Panc1 (cell line): Measurements from ENCODE around the gene UACA. TPM values are rescaled to one million over a fixed set of nuclear protein-coding genes. Genes with fewer than 3 reads are reported as not detected.

Source experiments
- ATAC-seq: fragments of 200-7000 bp; cut with Tn5 transposase; 2 replicates; pipeline ENCODE4 v1.9.1; 2020; ENCODE audit warnings: mild to moderate bottlenecking, moderate library complexity
- Bru-seq: library from RNA; stranded (reverse); fragments of 400-500 nt; gene quantifications from one replicate; lab custom pipeline; 2021; lab: Mats Ljungman, UMichigan
- BruChase-seq, 2 experiments: library from RNA; stranded (reverse); fragments of 400-500 nt; gene quantifications; one replicate each; lab custom pipeline; 2021; lab: Mats Ljungman, UMichigan
- BruUV-seq: library from RNA; stranded (reverse); fragments of 400-500 nt; replicated peaks from 2 replicates; lab custom pipeline; 2021; lab: Mats Ljungman, UMichigan
- CTCF ChIA-PET: fragments of 300-600 bp; sonication (Branson Sonifier 250); formaldehyde crosslinking; loops from one replicate; lab custom pipeline; 2022; ENCODE audit warnings: antibody characterized with exemption; lab: Charles Lee
- POLR2A ChIA-PET: fragments of 300-600 bp; sonication (Branson Sonifier 250); formaldehyde crosslinking; loops from one replicate; lab custom pipeline; 2022; ENCODE audit warnings: antibody characterized with exemption; lab: Charles Lee
- DNase-seq: peaks from one replicate; pipeline ENCODE4 v3.0.0-alpha.2; 2010; ENCODE audit warnings: low read depth, low spot score
- H3K27ac ChIP-seq: 2 replicates; pipeline ENCODE4 v1.5.1; 2011; ENCODE audit warnings: mild to moderate bottlenecking, low read length, inconsistent platforms
- H3K27me3 ChIP-seq: fragments of 200-500 bp; sonication (Bioruptor generic); 2 replicates; pipeline ENCODE4 v1.6.0; 2014; ENCODE audit warnings: low read length, inconsistent platforms; ENCODE audit not compliant: control insufficient read depth, insufficient read depth
- H3K36me3 ChIP-seq: fragments of 200-500 bp; sonication (Bioruptor generic); 2 replicates; pipeline ENCODE4 v1.5.1; 2014; ENCODE audit warnings: inconsistent platforms, mild to moderate bottlenecking, low read length, moderate library complexity; ENCODE audit not compliant: control insufficient read depth, insufficient read depth
- H3K4me1 ChIP-seq: 2 replicates; pipeline ENCODE4 v1.5.1; 2011; ENCODE audit warnings: inconsistent platforms, mild to moderate bottlenecking, low read length, moderate library complexity; ENCODE audit not compliant: control insufficient read depth, insufficient read depth
- H3K4me3 ChIP-seq, 2 experiments: 2 replicates each; pipeline ENCODE4 v1.5.1; 2011 to 2012; ENCODE audit warnings: low read depth in 2 of 2, low read length in 2 of 2, mild to moderate bottlenecking in 2 of 2, inconsistent platforms in 1 of 2, moderate library complexity in 1 of 2
- H3K9me3 ChIP-seq: fragments of 200-500 bp; sonication (Bioruptor generic); 2 replicates; pipeline ENCODE4 v1.5.1; 2014; ENCODE audit warnings: low read depth, mild to moderate bottlenecking, inconsistent platforms, low read length, moderate library complexity; ENCODE audit not compliant: control insufficient read depth, insufficient read depth
- CTCF ChIP-seq: fragments of 450-650 bp; IDR thresholded peaks from 2 replicates; pipeline ENCODE4 v1.5.1; 2017; ENCODE audit warnings: mild to moderate bottlenecking
- POLR2AphosphoS5 ChIP-seq: IDR thresholded peaks from 2 replicates; pipeline ENCODE4 v1.6.1; 2012; ENCODE audit warnings: mild to moderate bottlenecking, low read depth, low read length, moderate library complexity
- REST ChIP-seq, 2 experiments: IDR thresholded peaks; 2 replicates each; pipeline ENCODE4 v1.6.1; 2011 to 2012; ENCODE audit warnings: low read depth in 2 of 2, control low read depth in 1 of 2, low read length in 1 of 2, mild to moderate bottlenecking in 1 of 2, moderate library complexity in 1 of 2; ENCODE audit not compliant: insufficient read depth in 1 of 2
- SIN3A ChIP-seq: IDR thresholded peaks from 2 replicates; pipeline ENCODE4 v1.6.1; 2012; ENCODE audit warnings: low read depth, mild to moderate bottlenecking, low read length, moderate library complexity, borderline replicate concordance; ENCODE audit not compliant: insufficient read depth
- TCF7L2 ChIP-seq: IDR thresholded peaks from 2 replicates; pipeline ENCODE4 v1.6.1; 2011; ENCODE audit warnings: mild to moderate bottlenecking, low read depth, low read length, inconsistent platforms
- in situ Hi-C: cut with HindIII; loops from 2 replicates; pipeline ENCODE4 v1.10.0; 2016; ENCODE audit warnings: low sequenced_read_pairs, low pct_unique_long_range_greater_than_20kb
- intact Hi-C: fragments of 100-400 bp; cut with micrococcal nuclease; formaldehyde crosslinking; loops from one replicate; pipeline ENCODE4 v1.10.0; 2022; ENCODE audit not compliant: unreplicated experiment
- long read RNA-seq: library from polyadenylated mRNA; unstranded; transcript quantifications from one replicate; pipeline ENCODE4 v2.0.0, GENCODE V29; 2021; ENCODE audit not compliant: unreplicated experiment
- polyA plus RNA-seq: library from polyadenylated mRNA; unstranded; fragments of >200 nt; gene quantifications from one replicate; pipeline ENCODE4 v1.2.1, GENCODE V29; 2012; ENCODE audit warnings: missing spikeins; ENCODE audit not compliant: insufficient read length
- total RNA-seq: library from RNA; stranded (reverse); gene quantifications from one replicate; pipeline ENCODE4 v1.2.1, GENCODE V29; 2021; ENCODE audit not compliant: unreplicated experiment

UACA gene
- 303 TPM for total RNA-seq
- polyA plus RNA-seq, result 124 TPM
- percentile 99 among the genes with signal in this experiment for Bru-seq, nascent RNA
- BruChase-seq, experiment 1, labeled RNA remaining after a 2-hour chase, result percentile 99 among the genes with signal in this experiment
- percentile 98 among the genes with signal in this experiment for BruChase-seq, experiment 2, labeled RNA remaining after a 6-hour chase
- long read RNA-seq, full-length matches to known transcripts, result 57 of 525 reads
- long read RNA-seq, partial matches to known transcripts, result 351 of 525 reads
- long read RNA-seq, other reads (novel, unspliced or antisense), result 117 of 525 reads

DNA sequence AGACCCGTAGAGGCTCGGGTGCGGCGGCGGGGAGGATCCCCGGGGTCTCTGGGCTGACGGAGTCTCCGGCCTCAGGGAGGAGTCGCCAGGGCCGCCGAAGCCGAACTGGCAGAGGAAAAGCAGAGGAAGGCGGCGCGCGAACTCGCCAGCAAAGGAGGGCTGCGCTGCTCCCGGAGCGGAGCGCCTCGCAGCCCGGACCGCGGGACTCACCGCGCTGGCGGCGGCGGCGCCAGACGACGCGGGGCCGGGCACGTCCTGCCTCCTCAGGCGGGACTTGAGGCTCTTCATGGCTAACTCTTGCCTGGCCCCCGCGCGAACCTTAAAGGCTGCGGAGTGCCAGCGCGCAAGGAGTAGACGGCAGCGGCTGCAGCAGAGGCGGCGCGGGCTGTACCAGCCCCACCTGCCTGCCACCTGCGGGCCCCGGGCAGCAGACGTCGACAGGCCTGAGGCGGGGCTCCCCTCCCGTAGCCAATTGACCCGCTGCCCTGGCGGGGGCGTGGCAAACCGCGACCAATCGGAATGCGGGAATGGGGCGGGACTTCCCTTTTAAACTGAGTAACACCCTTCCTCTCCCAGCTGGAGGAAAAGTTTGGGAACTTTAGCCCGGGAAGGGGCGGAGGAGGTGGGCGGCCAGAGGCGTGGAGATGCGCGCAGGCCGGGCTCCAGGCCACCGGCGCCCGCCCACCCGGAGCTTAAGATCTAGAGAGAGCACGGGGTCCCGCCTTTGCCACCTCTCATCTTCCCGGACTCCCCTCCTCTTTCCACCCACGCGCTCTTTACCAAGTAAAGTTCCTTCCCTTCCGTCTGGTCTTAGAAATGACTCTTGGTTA is at the start of gene UACA:
UACA (minus strand) TSS at position 439 of the 830 bp plus-strand sequence; CDS start at position 288, 151 bp downstream.
- Histone ChIP-seq H3K9me3 (no peaks in the 10 kb centered on the region), H3K27ac (peak within 1 kb of the TSS; percentile 100), H3K36me3 (peaks cover 9% of the 10 kb centered on the region), H3K27me3 (no peaks in the 10 kb centered on the region), H3K4me1 (peaks cover 42% of the 10 kb centered on the region), H3K4me3 (peak within 1 kb of the TSS; percentile 93)
- in situ Hi-C loops (no loop called here), intact Hi-C loops (loop anchor here (5.0 kb wide), 1 partner anchor 49 kb away; no protein-coding TSS in a partner anchor)
- CTCF ChIA-PET, result interaction anchor here (0.6 to 0.9 kb wide), 2 partner anchors 49 to 1036 kb away, joined by 3 to 13 read pairs; no protein-coding TSS in a partner anchor
- TF ChIP-seq CTCF (no peak), TCF7L2 (no peak; the same call in 1 of the 2 replicates), SIN3A (peak; percentile 84; the same call in 1 of the 2 replicates), REST (IDR thresholded peaks at IDR 0.05; ENCODE audit: insufficient read depth in 1 of 2, low read depth in 2 of 2, low read length in 1 of 2) (peak in 1 of 2 experiments; percentile 61; a peak in 1 of 4 replicates), POLR2AphosphoS5 (peak; percentile 89)
- ATAC-seq, result peak; percentile 95
- DNase-seq, result peak; percentile 95
- POLR2A ChIA-PET, result interaction anchor here (0.7 to 1.2 kb wide), 3 partner anchors 20 to 49 kb away, joined by 3 to 16 read pairs (median 3); no protein-coding TSS in a partner anchor
- BruUV-seq, result no TSS peak

- Histone ChIP-seq H3K27ac (peak overlapping the region; percentile 74), H3K9me3 (no peaks in the 10 kb centered on the region), H3K4me3 (peak overlapping the region in 1 of 2 experiments; percentile 66; a peak in 2 of 4 replicates), H3K36me3 (no peaks in the 10 kb centered on the region), H3K27me3 (no peaks in the 10 kb centered on the region), H3K4me1 (peaks cover 27% of the 10 kb centered on the region)
- peak; percentile 50 for ATAC-seq
- CTCF ChIA-PET, result interaction anchor here (1.6 kb wide), 2 partner anchors 47 to 90 kb away, joined by 4 to 21 read pairs; no protein-coding TSS in a partner anchor
- POLR2A ChIA-PET, result interaction anchor here (1.3 kb wide), 1 partner anchor 17 kb away, joined by 3 read pairs; no protein-coding TSS in a partner anchor
- intact Hi-C loops (loop anchor here (5.0 kb wide), 2 partner anchors 51 to 136 kb away; partner anchors contain the start of gene UACA), in situ Hi-C loops (no loop called here)
- no TSS peak for BruUV-seq
- no peak for DNase-seq
- no peak for TF ChIP-seq POLR2AphosphoS5
- no peak; the same call in 1 of the 2 replicates for TF ChIP-seq TCF7L2
- TF ChIP-seq SIN3A, result no peak
- no peak for TF ChIP-seq CTCF
- no peak for TF ChIP-seq REST (IDR thresholded peaks at IDR 0.05; ENCODE audit: insufficient read depth in 1 of 2, low read depth in 2 of 2, low read length in 1 of 2)
Measured at GRCh38 chr15:70812827-70813364, 49.5 kb upstream of the UACA start.
